ENCODE measurements around the gene HOXB8. TPM values are rescaled to one million over a fixed set of nuclear protein-coding genes. Genes with fewer than 3 reads are reported as not detected.

Gene HOXB8
- total and polyA plus RNA-seq, 2 donors, result 0.85 to 1.2 TPM

- no peak overlapping the region for H3K27ac ChIP-seq (ENCODE audit: low read depth)
- H3K4me1 ChIP-seq (ENCODE audit: insufficient read depth), result no peaks in the 10 kb centered on the region
- no peak for DNase-seq (ENCODE audit: extremely low spot score)
- no peaks in the 10 kb centered on the region for H3K36me3 ChIP-seq (ENCODE audit: insufficient read depth)
- 1% methylated on average over 67 of the region's 67 CpGs for WGBS
- peak overlapping the region; percentile 45 for H3K4me3 ChIP-seq (ENCODE audit: low read depth, low read length)
Observed at GRCh38 chr17:48612854-48613691, 2.0 kb downstream of the HOXB8 start.

GRCh38 chr17:48612456-48612853 lies 2.6 kb downstream of the HOXB8 start:
- H3K4me3 ChIP-seq (ENCODE audit: low read depth, low read length), result peak overlapping the region; percentile 45
- 2% methylated on average over 15 of the region's 15 CpGs for WGBS

GRCh38 chr17:48611681-48612455 lies 3.2 kb downstream of the HOXB8 start:
- H3K4me3 ChIP-seq (ENCODE audit: low read depth, low read length), result peak overlapping the region; percentile 45
- no peaks in the 10 kb centered on the region for H3K36me3 ChIP-seq (ENCODE audit: insufficient read depth)
- no peak for DNase-seq (ENCODE audit: extremely low spot score)
- peak overlapping the region; percentile 31 for H3K27ac ChIP-seq (ENCODE audit: low read depth)
- H3K4me1 ChIP-seq (ENCODE audit: insufficient read depth), result no peaks in the 10 kb centered on the region
- 4% methylated on average over 36 of the region's 36 CpGs for WGBS

More at GRCh38 chr17:48612456-48612853, 2.6 kb downstream of the HOXB8 start:
- DNase-seq (ENCODE audit: extremely low spot score), result no peak
- Histone ChIP-seq H3K27ac (ENCODE audit: low read depth) (no peak overlapping the region), H3K36me3 (ENCODE audit: insufficient read depth) (no peaks in the 10 kb centered on the region), H3K4me1 (ENCODE audit: insufficient read depth) (no peaks in the 10 kb centered on the region)

- Histone ChIP-seq H3K27ac (ENCODE audit: low read depth) (peak overlapping the region; percentile 28), H3K4me1 (ENCODE audit: insufficient read depth) (no peaks in the 10 kb centered on the region), H3K4me3 (ENCODE audit: low read depth, low read length) (peak overlapping the region; percentile 45), H3K36me3 (ENCODE audit: insufficient read depth) (no peaks in the 10 kb centered on the region)
- WGBS, result 3% methylated on average over 22 of the region's 22 CpGs
- DNase-seq (ENCODE audit: extremely low spot score), result no peak
Observed at GRCh38 chr17:48611213-48611612, 3.9 kb downstream of the HOXB8 start.

- Histone ChIP-seq H3K4me3 (ENCODE audit: low read depth, low read length) (peak within 1 kb of the TSS; percentile 45), H3K36me3 (ENCODE audit: insufficient read depth) (no peaks in the 10 kb centered on the region), H3K4me1 (ENCODE audit: insufficient read depth) (no peaks in the 10 kb centered on the region), H3K27ac (ENCODE audit: low read depth) (peak within 1 kb of the TSS; percentile 71)
- no peak for DNase-seq (ENCODE audit: extremely low spot score)
- under 1% methylated on average over 79 of the region's 79 CpGs for WGBS
Observed at GRCh38 chr17:48610282-48611211, 4.5 kb downstream of the HOXB8 start, which contains the start of gene HOXB7. Gene HOXB7, minus strand, starts transcription at chr17:48611017. Its CDS starts 99 bp downstream, at chr17:48610918.

- Histone ChIP-seq H3K4me1 (ENCODE audit: insufficient read depth) (no peaks in the 10 kb centered on the region), H3K27ac (ENCODE audit: low read depth) (peak overlapping the region; percentile 62), H3K36me3 (ENCODE audit: insufficient read depth) (no peaks in the 10 kb centered on the region), H3K4me3 (ENCODE audit: low read depth, low read length) (peak overlapping the region; percentile 45)
- WGBS, result 5% methylated on average over 15 of the region's 15 CpGs
- no peak for DNase-seq (ENCODE audit: extremely low spot score)
Observed at GRCh38 chr17:48609759-48610281, 5.3 kb downstream of the HOXB8 start.

- Histone ChIP-seq H3K36me3 (ENCODE audit: insufficient read depth) (no peaks in the 10 kb centered on the region), H3K4me1 (ENCODE audit: insufficient read depth) (no peaks in the 10 kb centered on the region), H3K4me3 (ENCODE audit: low read depth, low read length) (no peak overlapping the region), H3K27ac (ENCODE audit: low read depth) (no peak overlapping the region)
- DNase-seq (ENCODE audit: extremely low spot score), result no peak
Observed at GRCh38 chr17:48609033-48609432, 6.1 kb downstream of the HOXB8 start.

- WGBS, result 93% methylated on average over 1 of the region's 1 CpG
Observed at GRCh38 chr17:48608494-48608834, 6.6 kb downstream of the HOXB8 start.

GRCh38 chr17:48606892-48607614 lies 8.0 kb downstream of the HOXB8 start:
- Histone ChIP-seq H3K27ac (ENCODE audit: low read depth) (no peak overlapping the region), H3K4me1 (ENCODE audit: insufficient read depth) (no peaks in the 10 kb centered on the region), H3K36me3 (ENCODE audit: insufficient read depth) (no peaks in the 10 kb centered on the region), H3K4me3 (ENCODE audit: low read depth, low read length) (no peak overlapping the region)
- WGBS, result 70% methylated on average over 9 of the region's 9 CpGs
- DNase-seq (ENCODE audit: extremely low spot score), result no peak

More at GRCh38 chr17:48608494-48608834, 6.6 kb downstream of the HOXB8 start:
- DNase-seq (ENCODE audit: extremely low spot score), result no peak
- no peak overlapping the region for H3K27ac ChIP-seq (ENCODE audit: low read depth)
- H3K36me3 ChIP-seq (ENCODE audit: insufficient read depth), result no peaks in the 10 kb centered on the region
- H3K4me1 ChIP-seq (ENCODE audit: insufficient read depth), result no peaks in the 10 kb centered on the region
- H3K4me3 ChIP-seq (ENCODE audit: low read depth, low read length), result no peak overlapping the region

GRCh38 chr17:48605991-48606891 lies 8.9 kb downstream of the HOXB8 start:
- Histone ChIP-seq H3K36me3 (ENCODE audit: insufficient read depth) (no peaks in the 10 kb centered on the region), H3K4me3 (ENCODE audit: low read depth, low read length) (no peak overlapping the region), H3K4me1 (ENCODE audit: insufficient read depth) (no peaks in the 10 kb centered on the region), H3K27ac (ENCODE audit: low read depth) (no peak overlapping the region)
- WGBS, result 36% methylated on average over 41 of the region's 41 CpGs
- DNase-seq (ENCODE audit: extremely low spot score), result no peak

- 27% methylated on average over 10 of the region's 10 CpGs for WGBS
- H3K4me1 ChIP-seq (ENCODE audit: insufficient read depth), result no peaks in the 10 kb centered on the region
- no peak overlapping the region for H3K4me3 ChIP-seq (ENCODE audit: low read depth, low read length)
- H3K27ac ChIP-seq (ENCODE audit: low read depth), result no peak overlapping the region
- no peaks in the 10 kb centered on the region for H3K36me3 ChIP-seq (ENCODE audit: insufficient read depth)
- DNase-seq (ENCODE audit: extremely low spot score), result no peak
Observed at GRCh38 chr17:48605409-48605919, 9.6 kb downstream of the HOXB8 start.
